ENCODE data around the gene RPGRIP1L.

Gene RPGRIP1L

GRCh38 chr16:53681354-53681753 lies 22.3 kb downstream of the RPGRIP1L start:
- Histone ChIP-seq H3K9ac (ENCODE audit: low read length) (no peak overlapping the region), H3K27me3 (replicated peaks; ENCODE audit: control insufficient read depth, insufficient read depth, low read length) (no peaks in the 10 kb centered on the region), H3K4me3 (ENCODE audit: low read length) (no peak overlapping the region), H3K4me1 (ENCODE audit: control insufficient read depth, insufficient read depth, low read length) (peaks cover 12% of the 10 kb centered on the region), H3K36me3 (ENCODE audit: control insufficient read depth, insufficient read depth, low read length, severe bottlenecking) (peaks cover 14% of the 10 kb centered on the region), H3K9me3 (ENCODE audit: control insufficient read depth, low read length) (peaks cover 2% of the 10 kb centered on the region)
- no peak for DNase-seq (ENCODE audit: low read depth)

GRCh38 chr16:53680756-53681155 lies 22.9 kb downstream of the RPGRIP1L start:
- Histone ChIP-seq H3K27me3 (replicated peaks; ENCODE audit: control insufficient read depth, insufficient read depth, low read length) (no peaks in the 10 kb centered on the region), H3K36me3 (ENCODE audit: control insufficient read depth, insufficient read depth, low read length, severe bottlenecking) (peaks cover 10% of the 10 kb centered on the region), H3K4me1 (ENCODE audit: control insufficient read depth, insufficient read depth, low read length) (peaks cover 12% of the 10 kb centered on the region), H3K9ac (ENCODE audit: low read length) (no peak overlapping the region), H3K9me3 (ENCODE audit: control insufficient read depth, low read length) (peaks cover 2% of the 10 kb centered on the region), H3K4me3 (ENCODE audit: low read length) (no peak overlapping the region)
- no peak for DNase-seq (ENCODE audit: low read depth)

GRCh38 chr16:53678756-53679343 lies 24.8 kb downstream of the RPGRIP1L start:
- Histone ChIP-seq H3K27me3 (replicated peaks; ENCODE audit: control insufficient read depth, insufficient read depth, low read length) (no peaks in the 10 kb centered on the region), H3K36me3 (ENCODE audit: control insufficient read depth, insufficient read depth, low read length, severe bottlenecking) (no peaks in the 10 kb centered on the region)

GRCh38 chr16:53678155-53678554 lies 25.5 kb downstream of the RPGRIP1L start:
- H3K36me3 ChIP-seq (ENCODE audit: control insufficient read depth, insufficient read depth, low read length, severe bottlenecking): no peaks in the 10 kb centered on the region
- H3K4me3 ChIP-seq (ENCODE audit: low read length): no peak overlapping the region
- peaks cover 12% of the 10 kb centered on the region for H3K4me1 ChIP-seq (ENCODE audit: control insufficient read depth, insufficient read depth, low read length)
- H3K9ac ChIP-seq (ENCODE audit: low read length): no peak overlapping the region
- DNase-seq (ENCODE audit: low read depth): no peak
- no peaks in the 10 kb centered on the region for H3K9me3 ChIP-seq (ENCODE audit: control insufficient read depth, low read length)
- H3K27me3 ChIP-seq (replicated peaks; ENCODE audit: control insufficient read depth, insufficient read depth, low read length): no peaks in the 10 kb centered on the region

More at GRCh38 chr16:53678756-53679343, 24.8 kb downstream of the RPGRIP1L start:
- peaks cover 12% of the 10 kb centered on the region for H3K4me1 ChIP-seq (ENCODE audit: control insufficient read depth, insufficient read depth, low read length)
- H3K9ac ChIP-seq (ENCODE audit: low read length): no peak overlapping the region
- H3K9me3 ChIP-seq (ENCODE audit: control insufficient read depth, low read length): no peaks in the 10 kb centered on the region
- no peak overlapping the region for H3K4me3 ChIP-seq (ENCODE audit: low read length)
- no peak for DNase-seq (ENCODE audit: low read depth)

- DNase-seq (ENCODE audit: low read depth): no peak
- no peaks in the 10 kb centered on the region for H3K36me3 ChIP-seq (ENCODE audit: control insufficient read depth, insufficient read depth, low read length, severe bottlenecking)
- no peaks in the 10 kb centered on the region for H3K9me3 ChIP-seq (ENCODE audit: control insufficient read depth, low read length)
- H3K9ac ChIP-seq (ENCODE audit: low read length): no peak overlapping the region
- H3K4me1 ChIP-seq (ENCODE audit: control insufficient read depth, insufficient read depth, low read length): peaks cover 15% of the 10 kb centered on the region
- no peaks in the 10 kb centered on the region for H3K27me3 ChIP-seq (replicated peaks; ENCODE audit: control insufficient read depth, insufficient read depth, low read length)
- H3K4me3 ChIP-seq (ENCODE audit: low read length): no peak overlapping the region
Measured at GRCh38 chr16:53673189-53673588, 30.5 kb downstream of the RPGRIP1L start.

- Histone ChIP-seq H3K9ac (ENCODE audit: low read length) (no peak overlapping the region), H3K4me3 (ENCODE audit: low read length) (no peak overlapping the region), H3K9me3 (ENCODE audit: control insufficient read depth, low read length) (no peaks in the 10 kb centered on the region), H3K27me3 (replicated peaks; ENCODE audit: control insufficient read depth, insufficient read depth, low read length) (no peaks in the 10 kb centered on the region), H3K4me1 (ENCODE audit: control insufficient read depth, insufficient read depth, low read length) (peaks cover 18% of the 10 kb centered on the region), H3K36me3 (ENCODE audit: control insufficient read depth, insufficient read depth, low read length, severe bottlenecking) (no peaks in the 10 kb centered on the region)
- peak; percentile 42 for DNase-seq (ENCODE audit: low read depth)
Measured at GRCh38 chr16:53672461-53672860, 31.2 kb downstream of the RPGRIP1L start.

- no peak overlapping the region for H3K4me3 ChIP-seq (ENCODE audit: low read length)
- H3K27me3 ChIP-seq (replicated peaks; ENCODE audit: control insufficient read depth, insufficient read depth, low read length): no peaks in the 10 kb centered on the region
- peak overlapping the region; percentile 57 for H3K9ac ChIP-seq (ENCODE audit: low read length)
- DNase-seq (ENCODE audit: low read depth): no peak
- no peaks in the 10 kb centered on the region for H3K9me3 ChIP-seq (ENCODE audit: control insufficient read depth, low read length)
- H3K4me1 ChIP-seq (ENCODE audit: control insufficient read depth, insufficient read depth, low read length): peaks cover 49% of the 10 kb centered on the region
- H3K36me3 ChIP-seq (ENCODE audit: control insufficient read depth, insufficient read depth, low read length, severe bottlenecking): no peaks in the 10 kb centered on the region
Measured at GRCh38 chr16:53668869-53669268, 34.8 kb downstream of the RPGRIP1L start.

GRCh38 chr16:53666786-53667415 lies 36.8 kb downstream of the RPGRIP1L start:
- H3K4me1 ChIP-seq (ENCODE audit: control insufficient read depth, insufficient read depth, low read length): peaks cover 54% of the 10 kb centered on the region
- peak; percentile 48 for DNase-seq (ENCODE audit: low read depth)
- no peaks in the 10 kb centered on the region for H3K27me3 ChIP-seq (replicated peaks; ENCODE audit: control insufficient read depth, insufficient read depth, low read length)
- H3K9me3 ChIP-seq (ENCODE audit: control insufficient read depth, low read length): no peaks in the 10 kb centered on the region
- H3K36me3 ChIP-seq (ENCODE audit: control insufficient read depth, insufficient read depth, low read length, severe bottlenecking): no peaks in the 10 kb centered on the region
- no peak overlapping the region for H3K9ac ChIP-seq (ENCODE audit: low read length)
- H3K4me3 ChIP-seq (ENCODE audit: low read length): no peak overlapping the region

- Histone ChIP-seq H3K4me1 (ENCODE audit: control insufficient read depth, insufficient read depth, low read length) (peaks cover 54% of the 10 kb centered on the region), H3K27me3 (replicated peaks; ENCODE audit: control insufficient read depth, insufficient read depth, low read length) (no peaks in the 10 kb centered on the region), H3K36me3 (ENCODE audit: control insufficient read depth, insufficient read depth, low read length, severe bottlenecking) (no peaks in the 10 kb centered on the region), H3K4me3 (ENCODE audit: low read length) (peak overlapping the region; percentile 63), H3K9me3 (ENCODE audit: control insufficient read depth, low read length) (no peaks in the 10 kb centered on the region), H3K9ac (ENCODE audit: low read length) (peak overlapping the region; percentile 68)
- DNase-seq (ENCODE audit: low read depth): peak; percentile 71
Measured at GRCh38 chr16:53664724-53665345, 38.8 kb downstream of the RPGRIP1L start.

GRCh38 chr16:53662072-53662471 lies 41.6 kb downstream of the RPGRIP1L start:
- no peak overlapping the region for H3K9ac ChIP-seq (ENCODE audit: low read length)
- H3K4me3 ChIP-seq (ENCODE audit: low read length): no peak overlapping the region
- H3K4me1 ChIP-seq (ENCODE audit: control insufficient read depth, insufficient read depth, low read length): peaks cover 33% of the 10 kb centered on the region
- no peaks in the 10 kb centered on the region for H3K9me3 ChIP-seq (ENCODE audit: control insufficient read depth, low read length)
- H3K27me3 ChIP-seq (replicated peaks; ENCODE audit: control insufficient read depth, insufficient read depth, low read length): no peaks in the 10 kb centered on the region
- peaks cover 10% of the 10 kb centered on the region for H3K36me3 ChIP-seq (ENCODE audit: control insufficient read depth, insufficient read depth, low read length, severe bottlenecking)
- no peak for DNase-seq (ENCODE audit: low read depth)

- Histone ChIP-seq H3K9ac (ENCODE audit: low read length) (no peak overlapping the region), H3K9me3 (ENCODE audit: control insufficient read depth, low read length) (no peaks in the 10 kb centered on the region), H3K36me3 (ENCODE audit: control insufficient read depth, insufficient read depth, low read length, severe bottlenecking) (peaks cover 38% of the 10 kb centered on the region), H3K27me3 (replicated peaks; ENCODE audit: control insufficient read depth, insufficient read depth, low read length) (no peaks in the 10 kb centered on the region), H3K4me3 (ENCODE audit: low read length) (no peak overlapping the region), H3K4me1 (ENCODE audit: control insufficient read depth, insufficient read depth, low read length) (no peaks in the 10 kb centered on the region)
- DNase-seq (ENCODE audit: low read depth): peak; percentile 41
Measured at GRCh38 chr16:53654946-53655345, 48.7 kb downstream of the RPGRIP1L start.
